ENCODE measurements around the gene CHCT1. TPM values are rescaled to one million over a fixed set of nuclear protein-coding genes. Genes with fewer than 3 reads are reported as not detected.

CHCT1 gene
- total RNA-seq, 1 experiment from 2014 or later = 0.88 TPM

GRCh38 chr17:60472449-60472848, 50.2 kb downstream of the CHCT1 start:
- POLR2A ChIA-PET (ENCODE audit: low non-redundant PET) = no interaction called here
- Histone ChIP-seq H3K27me3 (replicated peaks; ENCODE audit: insufficient read depth, low read depth, low read length, poor library complexity) (no peaks in the 10 kb centered on the region), H3K36me3 (ENCODE audit: insufficient read depth, low read length, poor library complexity, severe bottlenecking) (peaks cover 21% of the 10 kb centered on the region), H3K4me1 (ENCODE audit: insufficient read depth, low read length, poor library complexity, severe bottlenecking) (peaks cover 13% of the 10 kb centered on the region), H3K9me3 (ENCODE audit: low read depth, low read length, poor library complexity, severe bottlenecking) (peaks cover 5% of the 10 kb centered on the region), H3K4me3 (ENCODE audit: low read depth, low read length, poor library complexity, severe bottlenecking) (no peak overlapping the region), H3K27ac (ENCODE audit: low read depth, low read length, poor library complexity, severe bottlenecking) (no peak overlapping the region)
- BruUV-seq (replicated peaks) = no TSS peak
- no peak for DNase-seq (ENCODE audit: low spot score)
- intact Hi-C loops (cut with micrococcal nuclease; ENCODE audit: unreplicated experiment) = no loop called here
- TF ChIP-seq EZH2 (IDR thresholded peaks at IDR 0.05; ENCODE audit: borderline replicate concordance, low read depth, low read length, poor library complexity, severe bottlenecking) (no peak), CTCF (conservative IDR thresholded peaks at IDR 0.05; ENCODE audit: low read depth, low read length) (no peak)
- CTCF ChIA-PET = no interaction called here

GRCh38 chr17:60473788-60474187, 51.5 kb downstream of the CHCT1 start:
- DNase-seq (ENCODE audit: low spot score) = peak; percentile 14
- intact Hi-C loops (cut with micrococcal nuclease; ENCODE audit: unreplicated experiment) = no loop called here
- Histone ChIP-seq H3K27me3 (replicated peaks; ENCODE audit: insufficient read depth, low read depth, low read length, poor library complexity) (no peaks in the 10 kb centered on the region), H3K4me3 (ENCODE audit: low read depth, low read length, poor library complexity, severe bottlenecking) (no peak overlapping the region), H3K9me3 (ENCODE audit: low read depth, low read length, poor library complexity, severe bottlenecking) (peaks cover 5% of the 10 kb centered on the region), H3K27ac (ENCODE audit: low read depth, low read length, poor library complexity, severe bottlenecking) (no peak overlapping the region), H3K4me1 (ENCODE audit: insufficient read depth, low read length, poor library complexity, severe bottlenecking) (peaks cover 13% of the 10 kb centered on the region), H3K36me3 (ENCODE audit: insufficient read depth, low read length, poor library complexity, severe bottlenecking) (peaks cover 29% of the 10 kb centered on the region)
- ChIA-PET POLR2A (ENCODE audit: low non-redundant PET) (no interaction called here), CTCF (no interaction called here)
- BruUV-seq (replicated peaks) = no TSS peak
- no peak for TF ChIP-seq CTCF (conservative IDR thresholded peaks at IDR 0.05; ENCODE audit: low read depth, low read length)
- TF ChIP-seq EZH2 (IDR thresholded peaks at IDR 0.05; ENCODE audit: borderline replicate concordance, low read depth, low read length, poor library complexity, severe bottlenecking) = no peak

Other genes with a start within 250 kb of the CHCT1 start
- gene USP32, start 30.4 kb upstream of the CHCT1 start, total RNA-seq (2021) = 49.3 and 54.8 TPM in 2 replicates
- gene APPBP2, start 103.8 kb downstream of the CHCT1 start, total RNA-seq (2021) = 44.9 and 47.6 TPM in 2 replicates
- 17.1 and 17.8 TPM in 2 replicates for gene PPM1D, start 177.7 kb downstream of the CHCT1 start, total RNA-seq (2021)

Data from A673 (cell line).